Measurements from ENCODE around the gene ZBTB7C. TPM values are rescaled to one million over a fixed set of nuclear protein-coding genes. Genes with fewer than 3 reads are reported as not detected.

Gene ZBTB7C
- total RNA-seq, 1 donor, result not detected

DNA sequence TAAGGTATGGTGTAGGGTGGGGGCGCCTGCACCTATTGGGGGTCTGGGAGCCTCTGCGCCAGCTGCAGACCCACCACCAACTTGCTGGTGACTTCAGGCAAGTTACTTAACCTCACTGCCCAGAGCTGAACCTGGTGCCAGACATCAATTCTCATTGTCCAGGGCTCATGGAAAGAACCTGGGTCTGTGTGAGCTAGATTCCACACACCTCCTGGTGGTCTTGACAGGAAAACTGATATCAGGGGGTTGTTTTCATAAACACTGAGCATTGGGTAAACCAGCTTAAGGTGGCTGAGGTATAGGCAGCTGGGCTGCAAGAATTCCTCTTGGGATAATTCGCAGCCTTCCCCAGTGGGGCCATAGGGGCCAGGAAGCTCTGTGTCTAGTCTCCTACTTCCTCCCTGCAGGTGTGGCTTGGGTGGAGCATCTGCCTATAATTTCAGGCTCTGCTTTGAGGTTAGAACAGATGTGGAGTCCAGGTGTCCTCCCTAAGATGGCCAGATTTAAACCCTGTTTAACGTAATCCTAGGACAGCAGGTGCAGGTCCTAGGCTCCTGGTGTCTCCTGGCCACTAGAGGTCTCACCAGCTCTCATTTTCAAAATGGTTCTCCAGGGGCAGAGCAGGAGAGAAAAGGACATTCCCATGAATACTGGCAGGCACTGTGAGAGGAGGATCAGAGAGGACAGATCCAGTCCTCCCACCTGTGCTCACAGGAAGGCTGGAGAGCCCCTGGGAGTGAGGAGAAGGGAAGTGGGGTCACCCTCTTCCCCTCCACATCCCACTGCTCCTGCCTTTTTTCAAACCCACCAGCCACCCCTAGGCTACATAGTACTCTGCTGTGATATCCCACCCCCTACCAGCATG lies 378.3 kb downstream of the ZBTB7C start:
- peak in 1 of 3 donors; percentile 32 for DNase-seq (ENCODE audit: low read depth in 2 of 3, low spot score in 2 of 3)

DNA sequence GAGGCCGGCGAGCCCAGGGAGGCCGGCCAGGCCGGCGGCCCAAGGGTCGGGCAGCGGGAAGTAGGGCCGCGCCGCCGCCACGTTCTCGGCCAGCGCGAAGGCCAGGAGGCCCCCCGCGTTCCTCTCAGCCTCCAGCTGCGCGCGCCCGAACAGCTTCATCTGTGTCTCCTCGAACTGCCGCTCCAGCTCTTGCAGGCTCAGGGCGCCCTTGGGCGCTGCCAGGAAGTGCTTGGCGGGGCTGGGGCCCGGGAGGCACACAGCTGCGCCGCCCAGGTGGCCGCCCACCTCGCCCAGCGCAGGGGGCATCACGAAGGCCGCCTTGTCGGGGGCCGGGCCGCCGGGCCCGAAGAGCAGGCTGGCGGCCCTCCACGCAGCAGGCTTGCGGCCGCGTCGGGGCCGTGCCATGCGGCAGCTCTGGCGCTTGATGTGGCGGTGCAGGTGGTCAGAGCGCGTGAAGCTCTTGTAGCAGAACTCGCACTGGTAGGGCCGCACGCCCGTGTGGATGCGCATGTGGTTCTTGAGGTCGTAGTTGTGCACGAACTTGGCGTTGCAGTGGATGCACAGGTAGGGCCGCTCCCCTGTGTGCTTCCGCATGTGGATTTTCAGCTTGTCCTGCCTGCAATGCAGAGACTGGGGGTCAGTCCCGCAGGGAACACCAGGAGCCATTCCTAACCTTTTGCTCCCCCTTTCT lies 379.7 kb downstream of the ZBTB7C start:
- no peak for DNase-seq (ENCODE audit: low read depth in 2 of 3, low spot score in 2 of 3)

DNA sequence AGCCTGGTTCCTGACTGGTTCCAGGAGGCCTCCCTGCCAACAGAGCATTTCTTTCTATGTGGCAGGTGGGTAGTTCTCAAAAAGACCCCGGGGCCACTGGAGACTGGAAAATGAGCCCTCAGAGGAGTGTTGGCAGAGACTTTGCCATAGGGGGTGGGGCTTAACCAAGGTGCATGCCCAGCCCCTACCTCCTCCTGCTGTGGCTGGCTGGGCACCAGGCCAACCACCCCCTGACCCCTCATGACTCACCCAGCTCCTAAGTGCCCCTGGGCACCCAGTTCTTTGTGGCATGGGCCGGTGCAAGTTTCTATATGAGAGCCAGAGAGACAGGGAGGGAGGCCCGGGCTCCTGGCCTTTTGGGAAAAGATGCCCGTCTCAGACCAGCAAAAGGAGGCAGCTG lies 380.5 kb downstream of the ZBTB7C start:
- DNase-seq (ENCODE audit: low read depth in 2 of 3, low spot score in 2 of 3), result no peak

DNA sequence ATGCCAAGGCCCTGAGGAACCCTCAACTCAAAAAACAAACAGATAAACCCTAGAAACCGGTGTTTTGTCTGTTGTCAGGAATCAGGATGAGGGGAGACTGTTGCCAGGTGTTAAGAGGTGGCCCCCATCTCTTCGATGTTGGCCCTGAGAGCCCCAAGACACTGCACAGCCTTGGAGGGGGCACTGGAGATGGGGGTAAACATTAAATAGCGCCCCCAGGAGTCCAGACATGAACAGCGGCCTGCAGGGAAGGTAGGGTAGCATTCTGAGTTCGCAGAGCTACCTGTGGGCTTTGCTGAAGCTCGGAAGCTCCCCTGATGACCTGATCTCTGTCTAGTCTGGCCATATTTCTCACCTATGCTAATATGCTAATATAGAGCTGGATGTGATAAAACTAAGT lies 381.1 kb downstream of the ZBTB7C start:
- no peak for DNase-seq (ENCODE audit: low read depth in 2 of 3, low spot score in 2 of 3)

DNA sequence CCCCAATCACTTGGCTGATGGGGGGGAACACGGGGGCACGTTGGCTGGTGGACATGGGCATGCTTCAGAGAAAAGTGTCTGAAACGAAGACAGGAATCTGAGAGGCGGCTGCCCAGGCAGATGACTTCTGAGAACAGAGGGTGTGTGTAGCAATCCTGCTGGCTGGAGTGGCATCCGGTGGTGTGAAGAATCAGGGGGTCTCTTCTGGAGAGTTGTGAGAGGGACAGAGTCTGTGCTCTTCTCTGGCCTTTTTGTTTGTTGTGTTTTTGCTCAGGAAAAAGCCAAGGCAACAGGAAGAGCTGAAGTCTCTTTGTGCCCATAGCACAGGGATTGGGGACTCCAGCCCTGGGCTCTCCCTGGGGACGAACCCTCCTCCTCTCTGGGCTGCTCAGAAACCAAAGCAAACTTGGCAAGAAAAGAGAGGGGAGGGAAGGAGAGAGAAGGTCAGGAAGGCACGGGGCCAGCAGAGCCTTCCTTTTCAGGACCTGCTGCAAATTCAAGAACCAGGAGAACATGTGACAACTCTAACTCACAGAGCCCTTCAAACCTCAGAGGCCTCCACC lies 381.7 kb downstream of the ZBTB7C start:
- DNase-seq (ENCODE audit: low read depth in 2 of 3, low spot score in 2 of 3), result no peak

DNA sequence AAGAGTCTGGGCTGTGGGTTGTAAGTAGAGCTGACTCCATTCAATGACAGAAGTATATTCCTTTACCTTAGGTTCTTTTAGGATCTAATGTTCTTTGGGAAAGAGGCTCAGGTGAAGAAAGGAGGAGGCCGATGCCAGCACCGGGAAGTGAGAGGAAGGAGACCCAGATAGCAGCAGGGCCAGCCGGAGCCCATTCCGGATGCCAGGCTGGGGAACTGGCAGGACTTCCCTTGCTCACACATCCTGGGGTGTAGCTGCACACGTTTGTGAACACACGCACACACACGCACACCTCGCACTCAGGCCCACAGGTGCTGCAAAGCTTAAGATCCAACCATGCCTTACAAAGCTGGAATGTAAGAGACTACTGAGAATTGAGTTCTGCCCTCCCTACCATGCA lies 383.0 kb downstream of the ZBTB7C start:
- DNase-seq (ENCODE audit: low read depth in 2 of 3, low spot score in 2 of 3), result no peak

DNA sequence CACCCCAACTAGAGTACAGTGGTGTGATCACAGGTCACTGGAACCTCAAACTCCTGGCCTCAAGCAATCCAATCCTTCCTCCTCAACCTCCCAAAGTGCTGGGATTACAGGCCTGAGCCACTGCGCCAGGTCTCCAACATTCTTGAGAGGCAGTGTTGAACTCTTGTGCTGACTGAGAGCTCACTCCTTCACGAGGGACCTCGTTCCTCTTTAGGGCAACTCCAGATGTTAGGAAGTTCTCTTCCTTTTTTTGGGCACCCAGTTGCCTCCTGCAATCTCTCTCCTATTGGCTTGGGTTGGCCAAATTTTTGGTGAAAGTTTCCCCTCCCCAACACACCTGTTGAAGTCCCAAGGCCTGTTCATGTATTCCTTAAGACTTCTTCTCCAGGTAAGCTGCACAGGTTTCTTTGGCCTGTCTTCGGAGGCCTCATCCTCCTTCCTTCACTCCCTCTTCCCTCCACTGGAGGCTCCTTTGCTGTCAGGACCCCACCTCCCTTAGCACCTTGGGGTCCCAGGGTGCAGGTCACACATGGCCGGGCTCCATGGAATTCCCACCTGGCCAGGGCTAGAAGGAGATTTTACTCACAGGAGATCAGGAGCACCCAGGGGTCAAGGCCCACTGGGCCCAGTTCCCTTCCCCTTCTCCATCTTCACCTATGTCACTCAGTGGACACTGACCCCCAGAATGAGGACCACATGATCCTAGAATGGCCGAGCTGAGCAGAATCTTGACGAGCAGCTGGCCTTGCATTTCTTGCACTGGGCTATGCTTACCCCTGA lies 384.1 kb downstream of the ZBTB7C start:
- no peak for DNase-seq (ENCODE audit: low read depth in 2 of 3, low spot score in 2 of 3)

DNA sequence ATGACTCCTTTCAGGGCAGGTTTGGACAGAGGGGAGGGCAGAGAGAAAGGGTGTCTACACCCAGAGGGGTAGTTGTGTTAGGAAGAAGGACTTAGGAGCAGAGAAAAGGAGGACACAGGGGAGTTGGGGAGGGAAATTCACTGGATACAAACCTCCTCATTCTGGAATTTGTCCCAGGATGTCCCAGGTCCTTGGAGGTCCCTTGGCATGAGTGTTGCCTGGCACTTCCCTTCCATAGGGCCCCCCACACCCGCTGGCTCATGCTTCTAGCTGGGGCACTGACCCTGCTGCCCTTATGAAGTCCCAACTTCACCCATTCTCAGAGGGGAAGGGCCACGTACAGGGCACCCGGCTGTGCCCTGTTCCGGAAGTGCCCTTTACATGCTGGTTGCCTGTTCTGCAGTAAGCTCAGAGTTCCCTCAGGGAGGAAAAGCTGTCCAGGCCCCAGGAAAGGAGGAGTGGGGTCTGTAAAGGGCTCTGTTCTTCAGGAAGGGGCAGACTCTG lies 385.1 kb downstream of the ZBTB7C start:
- no peak for DNase-seq (ENCODE audit: low read depth in 2 of 3, low spot score in 2 of 3)

DNA sequence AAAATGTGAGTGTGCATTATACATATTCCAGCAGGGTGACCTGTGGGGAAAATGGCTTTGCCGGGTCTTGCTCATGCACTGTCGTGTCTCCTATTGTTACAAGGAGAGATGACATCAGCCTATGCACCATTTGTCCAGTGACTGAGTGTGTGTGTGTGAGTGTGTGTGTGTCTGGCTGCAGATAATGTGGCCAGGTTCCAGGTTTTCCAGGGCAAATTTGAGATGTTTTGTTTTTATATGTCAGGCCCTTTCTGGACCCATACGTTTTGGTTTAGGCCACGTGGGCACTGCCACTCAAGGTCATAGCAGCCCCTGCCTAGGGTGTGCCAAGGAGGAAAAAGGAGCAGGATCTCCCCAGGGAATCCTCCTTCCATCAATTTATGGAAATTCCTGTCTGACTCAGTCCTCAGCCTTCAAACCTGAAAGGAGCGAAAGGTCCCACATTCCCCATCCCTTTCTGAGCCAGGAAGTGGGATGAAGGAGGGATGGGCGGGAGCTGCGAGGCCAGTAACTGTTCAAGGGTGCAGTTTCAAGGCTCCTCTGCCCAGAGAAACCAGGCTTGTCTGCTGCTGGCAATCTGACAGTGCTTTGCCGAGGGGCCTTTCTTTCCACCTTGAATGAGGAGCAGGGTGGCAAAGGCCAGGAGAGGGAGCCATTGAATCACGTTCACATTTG lies 385.7 kb downstream of the ZBTB7C start:
- peak in 2 of 3 donors; percentile 51 to 74 for DNase-seq (ENCODE audit: low read depth in 2 of 3, low spot score in 2 of 3)

DNA sequence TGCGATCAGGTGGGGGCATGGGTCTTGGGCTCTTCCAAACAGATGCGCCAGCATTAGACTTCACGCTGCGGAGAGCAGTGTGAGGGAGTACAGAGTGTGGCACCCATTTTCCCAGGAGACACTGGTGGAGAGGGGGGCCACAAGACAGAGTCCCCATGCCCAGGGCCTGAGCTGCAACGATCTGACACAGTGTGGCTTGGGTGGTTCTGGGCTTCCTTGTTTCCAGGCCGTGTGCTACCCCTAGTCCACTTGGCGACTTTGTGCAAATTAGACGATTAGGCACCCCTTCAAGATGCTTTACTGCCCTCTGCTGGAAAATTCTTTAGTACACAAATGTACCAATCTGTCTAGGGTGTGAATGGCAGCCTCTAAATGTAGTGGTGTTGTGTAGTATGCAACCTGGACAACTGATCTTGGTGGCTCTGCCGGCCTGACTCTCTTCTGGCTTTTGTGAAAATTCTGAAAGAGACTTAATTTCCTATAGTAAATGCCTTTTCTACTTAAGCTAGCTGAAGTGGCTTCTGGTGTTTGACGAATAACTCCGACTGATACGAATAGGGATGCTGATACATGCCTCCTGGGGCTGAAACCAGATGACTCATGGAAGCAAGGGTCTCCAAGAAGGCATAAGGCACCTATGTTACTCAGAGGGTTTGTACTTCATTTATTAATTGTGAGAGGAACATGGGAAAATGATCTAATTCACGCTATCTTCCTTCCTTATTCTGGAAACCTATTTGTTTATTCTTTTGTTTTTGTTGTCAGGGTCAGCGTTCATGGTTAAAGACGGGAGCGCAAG lies 386.5 kb downstream of the ZBTB7C start:
- DNase-seq (ENCODE audit: low read depth in 2 of 3, low spot score in 2 of 3), result peak in 2 of 3 donors; percentile 70 to 89

DNA sequence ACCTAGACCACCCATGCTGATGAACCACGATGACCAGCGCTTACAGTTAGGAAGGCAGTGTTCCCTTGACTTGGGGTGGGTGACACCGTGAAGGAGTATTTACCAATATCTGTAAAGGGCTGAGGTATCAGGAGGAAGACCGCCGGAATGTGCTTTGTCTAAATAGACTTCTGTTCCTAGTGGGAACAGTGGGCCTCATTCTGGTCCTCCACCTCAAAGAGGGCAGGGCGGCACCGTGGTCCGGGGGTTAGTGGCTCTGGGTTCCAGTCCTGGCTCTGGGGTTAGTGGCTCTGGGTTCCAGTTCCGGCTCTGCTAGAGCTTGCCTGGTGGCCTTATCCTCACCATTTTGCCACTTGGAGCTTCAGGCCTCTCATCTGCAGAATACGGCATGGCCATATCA lies 387.2 kb downstream of the ZBTB7C start:
- DNase-seq (ENCODE audit: low read depth in 2 of 3, low spot score in 2 of 3), result no peak

DNA sequence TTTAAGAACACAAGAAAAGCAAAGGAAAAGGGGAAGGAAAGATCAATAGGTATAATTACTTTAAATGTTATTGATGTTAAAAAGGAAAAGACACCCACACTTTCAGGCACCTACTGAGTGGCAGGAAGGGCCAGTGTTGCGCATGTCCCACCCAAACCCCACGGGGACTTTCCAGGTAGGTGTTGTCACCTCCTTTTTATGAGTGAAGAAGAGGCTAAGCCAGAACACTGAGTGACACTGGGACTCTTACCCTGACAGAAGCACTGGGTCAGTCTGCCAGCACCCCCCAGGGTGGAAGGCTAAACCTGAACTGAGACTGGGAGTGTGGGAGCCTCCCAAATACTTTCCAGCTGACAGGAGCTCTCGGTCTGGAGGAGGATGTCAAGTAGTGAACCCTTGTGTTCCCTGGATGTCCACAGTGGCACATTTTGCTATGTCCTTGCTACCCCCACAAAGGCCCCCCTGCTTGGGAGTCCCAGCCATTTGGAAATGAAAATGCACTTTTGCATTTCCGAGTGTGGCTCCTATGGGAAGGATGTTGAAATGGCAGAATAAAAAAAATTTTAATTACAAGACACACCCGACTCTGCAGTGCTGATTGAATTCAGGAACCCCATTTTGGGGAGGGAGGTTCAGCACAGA lies 387.8 kb downstream of the ZBTB7C start:
- no peak for DNase-seq (ENCODE audit: low read depth in 2 of 3, low spot score in 2 of 3)

DNA sequence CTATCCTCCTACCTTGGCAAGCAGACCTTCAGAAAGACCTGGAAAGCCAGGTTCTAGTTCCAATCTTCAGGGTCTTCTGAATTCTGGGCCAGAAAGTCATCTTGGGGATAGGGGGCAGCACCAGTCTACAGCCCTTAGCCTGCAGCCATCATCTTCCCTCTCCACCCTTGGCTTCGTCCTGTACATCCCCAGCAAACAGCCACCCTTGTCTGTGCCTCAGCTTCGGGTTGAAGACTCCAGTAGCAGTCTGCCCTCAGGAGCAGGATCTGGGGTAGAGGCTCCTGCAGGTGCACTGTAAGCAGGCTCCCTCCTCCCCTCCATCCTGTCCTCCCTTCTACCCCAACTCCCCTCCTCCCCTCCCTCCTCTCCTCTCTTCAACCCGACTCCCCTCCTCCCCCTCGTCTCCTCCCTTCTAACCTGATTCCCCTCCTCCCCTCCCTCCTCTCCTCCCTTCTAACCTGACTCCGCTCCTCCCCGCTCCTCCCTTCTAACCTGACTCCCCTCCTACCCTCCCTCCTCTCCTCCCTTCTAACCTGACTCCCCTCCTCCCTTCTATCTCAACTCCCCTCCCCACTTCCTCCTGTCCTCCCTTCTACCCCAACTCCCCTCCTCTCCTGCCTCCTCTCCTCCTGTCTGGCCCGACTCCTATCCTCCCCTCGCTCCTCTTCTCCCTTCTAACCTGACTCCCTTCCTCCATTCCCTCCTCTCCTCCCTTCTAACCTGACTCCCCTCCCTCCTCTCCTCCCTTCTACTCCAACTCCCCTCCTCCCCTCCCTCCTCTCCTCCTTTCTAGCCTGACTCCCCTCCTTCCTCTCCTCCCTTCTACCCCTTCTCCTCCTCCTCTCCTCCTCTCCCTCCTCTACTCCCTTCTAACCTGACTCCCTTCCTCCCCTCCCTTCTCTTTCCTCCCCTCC lies 388.6 kb downstream of the ZBTB7C start:
- no peak for DNase-seq (ENCODE audit: low read depth in 2 of 3, low spot score in 2 of 3)

DNA sequence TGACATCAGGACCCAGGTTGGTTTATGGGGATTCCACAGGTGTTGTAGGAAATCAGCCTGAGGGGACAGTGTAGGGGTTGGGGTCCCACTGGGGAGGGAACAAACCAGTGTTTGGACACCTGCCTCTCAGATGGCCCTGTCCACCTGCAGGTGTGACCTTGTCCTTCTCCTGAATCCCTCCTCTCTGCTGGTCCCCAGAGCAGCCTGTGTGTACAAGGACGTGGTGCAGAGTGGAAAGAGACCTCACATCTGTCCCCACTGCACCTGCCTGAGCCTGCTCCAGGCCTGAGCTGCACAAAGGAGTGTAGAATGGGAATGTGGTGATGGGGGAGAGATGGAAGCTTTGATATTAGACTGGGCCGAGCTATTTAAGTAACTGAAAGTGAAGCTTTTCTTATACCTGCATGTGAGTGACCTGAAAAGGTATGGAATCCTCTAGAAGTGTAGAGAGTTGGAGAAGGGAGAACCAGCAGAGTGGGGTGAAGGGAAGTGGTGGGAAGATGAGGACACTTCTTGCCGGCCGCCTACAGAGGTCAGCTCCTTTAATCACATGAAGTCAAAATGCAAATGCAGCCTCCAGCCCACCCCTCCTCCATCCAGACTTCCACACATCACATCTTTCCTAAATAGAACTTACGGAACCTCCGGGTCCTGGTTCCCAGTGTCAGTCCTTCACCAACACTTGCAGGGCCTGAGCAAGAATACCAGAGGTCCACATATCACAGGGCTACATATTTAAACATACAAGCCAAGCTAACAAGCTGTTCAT lies 389.4 kb downstream of the ZBTB7C start:
- DNase-seq (ENCODE audit: low read depth in 2 of 3, low spot score in 2 of 3), result no peak

DNA sequence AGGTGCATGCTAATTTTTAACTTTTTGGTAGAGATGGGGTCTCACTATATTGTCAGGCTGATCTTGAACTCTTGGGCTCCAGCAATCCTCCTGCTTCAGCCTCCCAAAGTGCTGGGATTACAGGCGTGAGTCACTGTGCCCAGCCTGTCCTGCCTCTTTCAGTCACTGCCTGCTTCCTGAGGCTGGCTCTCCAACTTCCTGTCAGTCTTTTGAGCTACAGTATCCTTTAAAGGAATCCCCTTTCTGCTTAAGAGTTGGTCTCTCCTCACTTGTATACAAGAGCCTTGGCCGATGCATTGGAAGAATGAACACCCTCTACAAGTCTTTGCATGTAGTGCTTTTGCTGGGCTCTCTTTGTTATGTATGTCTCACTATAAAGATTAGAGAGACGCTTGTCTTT lies 390.3 kb downstream of the ZBTB7C start:
- no peak for DNase-seq (ENCODE audit: low read depth in 2 of 3, low spot score in 2 of 3)

DNA sequence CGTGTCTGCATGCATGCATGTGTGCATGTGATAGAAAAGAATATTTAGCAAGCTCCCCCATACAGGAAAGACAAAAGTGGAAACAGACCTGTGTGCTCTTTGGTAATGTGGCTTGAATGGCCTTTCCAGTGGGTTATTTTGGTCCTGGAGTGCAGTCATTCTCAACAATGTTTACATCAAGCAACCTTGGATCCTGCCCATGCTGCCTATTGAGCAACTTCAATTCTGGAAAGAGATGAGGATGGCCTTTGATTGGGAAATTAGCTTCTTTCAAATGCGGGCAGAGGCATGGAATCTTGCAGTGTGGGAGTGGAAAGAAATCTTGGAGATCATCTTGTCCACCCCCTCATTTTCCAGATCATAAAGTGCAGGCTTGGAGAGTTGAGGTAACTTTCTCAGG lies 391.5 kb downstream of the ZBTB7C start:
- DNase-seq (ENCODE audit: low read depth in 2 of 3, low spot score in 2 of 3), result no peak

DNA sequence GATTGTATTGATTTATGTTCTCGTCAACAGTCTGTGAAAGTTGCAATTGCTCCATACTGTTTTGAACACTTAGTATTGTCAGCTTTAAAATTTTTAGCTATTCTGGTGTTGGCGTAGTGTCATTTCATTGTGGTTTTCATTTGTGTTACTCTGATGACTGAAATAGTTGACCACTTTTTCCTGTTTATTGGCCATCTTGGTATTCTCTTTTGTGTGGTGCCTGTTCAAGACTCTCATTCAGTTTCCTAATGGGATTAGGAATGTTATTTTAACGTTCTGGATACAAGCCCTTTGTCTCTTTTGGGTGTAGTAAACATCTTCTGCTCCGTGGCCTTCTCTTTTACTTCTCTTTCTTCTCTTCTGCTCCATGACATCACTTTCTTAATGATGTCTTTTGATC lies 396.0 kb downstream of the ZBTB7C start:
- no peak for DNase-seq (ENCODE audit: low read depth in 2 of 3, low spot score in 2 of 3)
